GM21619 (cell line): Measurements from ENCODE around the gene MED8.

Experiments
- ATAC-seq: cut with Tn5 transposase; IDR thresholded peaks from one replicate; pipeline ENCODE4 v1.9.1; 2021; ENCODE audit not compliant: unreplicated experiment

The MED8 gene

DNA sequence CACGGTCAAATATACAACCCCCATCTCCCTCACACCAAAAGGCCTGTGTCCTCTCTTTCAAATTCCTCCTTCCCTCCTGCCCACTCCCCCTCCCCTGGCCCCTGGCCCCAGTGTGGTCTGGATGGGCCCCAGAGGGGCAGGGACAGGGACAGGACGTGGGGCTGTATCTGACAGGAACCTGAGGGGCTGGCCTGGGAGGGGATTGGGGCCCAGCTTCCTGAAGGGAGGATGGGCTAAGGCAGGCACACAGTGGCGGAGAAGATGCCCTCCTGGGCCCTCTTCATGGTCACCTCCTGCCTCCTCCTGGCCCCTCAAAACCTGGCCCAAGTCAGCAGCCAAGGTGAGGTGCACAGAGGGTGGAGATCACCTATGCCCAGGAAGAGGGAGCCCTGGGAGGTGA lies 52.0 kb downstream of the MED8 start, which contains the start of gene MPL:
Gene MPL, plus strand, starts transcription at position 231 of the 400 bp plus-strand sequence. Its CDS starts 31 bp downstream, at position 262.
- no peak for ATAC-seq

DNA sequence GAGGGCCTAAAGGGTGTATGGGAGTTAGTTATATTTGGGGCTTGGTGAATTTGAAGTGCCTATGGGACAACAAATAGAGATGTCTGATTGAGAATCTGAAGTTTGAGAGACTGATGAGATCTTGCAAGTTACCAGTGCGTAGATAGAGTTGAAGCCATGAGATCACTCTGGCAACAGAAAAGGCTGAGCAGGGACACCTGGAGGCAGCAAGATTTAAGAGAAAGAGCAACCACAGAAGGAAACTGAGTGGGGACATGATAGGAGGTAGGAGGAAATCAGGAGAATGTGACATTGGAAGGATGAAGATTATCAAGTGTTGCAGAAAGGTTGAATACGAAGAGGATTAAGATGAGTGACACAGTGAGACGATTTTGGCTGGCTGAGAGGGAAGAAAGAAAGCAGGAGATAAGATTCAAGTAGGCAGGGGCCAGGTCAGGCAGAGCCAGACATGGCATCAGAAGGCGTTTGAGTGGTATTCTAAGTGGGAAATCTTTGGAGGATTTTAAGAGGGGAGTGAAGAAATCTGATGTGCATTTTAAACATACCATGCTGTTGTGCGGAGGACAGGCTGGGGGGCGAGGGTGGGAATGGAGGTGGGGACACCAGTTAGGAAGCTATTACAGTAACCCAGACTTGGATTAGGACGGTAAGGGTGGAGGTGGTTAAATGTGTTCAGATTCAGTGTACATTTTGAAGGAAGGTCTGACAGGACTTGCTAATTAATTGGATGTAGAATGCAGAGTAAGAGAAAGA lies 55.0 kb downstream of the MED8 start:
- ATAC-seq: no peak
